NCI-H2196 (cell line): ENCODE measurements around the gene LIN9.

ENCODE experiments used
- DNase-seq: peaks from one replicate; lab custom pipeline; 2025; ENCODE audit not compliant: unreplicated experiment; lab: John Stamatoyannopoulos, UW

Gene LIN9

DNA sequence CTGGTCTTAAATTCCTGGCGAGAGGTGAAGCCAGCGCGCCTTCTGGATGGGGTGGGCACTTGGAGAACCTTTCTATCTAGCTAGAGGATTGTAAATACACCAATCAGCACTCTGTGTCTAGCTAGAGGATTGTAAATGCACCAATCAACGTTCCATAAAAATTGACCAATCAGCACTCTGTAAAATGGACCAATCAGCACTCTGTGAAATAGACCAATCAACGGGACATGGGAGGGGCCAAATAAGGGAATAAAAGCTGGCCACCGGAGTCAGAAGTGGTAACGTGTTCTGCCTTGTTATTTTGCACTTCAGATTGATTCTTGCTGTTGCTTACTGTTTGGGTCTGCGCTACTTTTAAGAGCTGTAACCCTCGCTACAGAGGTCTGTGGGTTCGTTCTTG lies 12.0 kb upstream of the LIN9 start:
- no peak for DNase-seq

DNA sequence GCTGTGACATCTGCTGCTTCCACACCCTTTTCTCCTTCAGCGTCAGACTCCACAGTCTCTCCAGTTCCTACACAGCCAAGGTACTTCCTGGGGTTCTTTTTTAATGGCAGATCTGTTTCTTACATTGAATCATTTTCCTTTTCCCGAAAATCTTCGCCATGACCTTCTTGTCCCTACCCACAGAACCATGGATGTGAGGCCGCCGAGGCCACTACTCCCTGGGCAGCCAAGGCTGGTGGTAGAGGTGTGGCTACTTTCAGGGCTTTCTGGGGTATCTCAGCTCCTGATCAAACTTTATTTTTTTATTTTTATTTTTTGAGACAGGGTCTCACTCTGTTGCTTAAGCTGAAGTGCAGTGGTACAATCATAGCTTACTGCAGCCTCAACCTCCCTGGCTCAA lies 9.5 kb upstream of the LIN9 start:
- no peak for DNase-seq

DNA sequence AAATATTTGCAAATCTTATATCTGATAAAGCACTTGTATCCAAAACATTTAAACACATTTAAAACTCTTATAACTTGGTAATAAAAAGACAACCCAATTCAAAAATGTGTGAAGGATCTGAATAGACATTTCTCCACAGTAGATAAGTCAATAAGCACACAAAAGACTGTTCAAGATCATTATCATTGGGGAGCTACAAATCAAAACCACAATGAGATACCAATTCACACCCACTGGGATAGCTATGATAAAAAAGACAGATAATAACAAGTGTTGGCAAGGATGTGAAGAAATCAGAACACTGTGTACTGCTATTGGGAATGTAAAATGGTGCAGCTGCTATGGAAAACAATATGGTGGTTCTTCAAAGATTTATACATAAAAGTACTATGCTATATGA lies 5.1 kb upstream of the LIN9 start:
- no peak for DNase-seq

DNA sequence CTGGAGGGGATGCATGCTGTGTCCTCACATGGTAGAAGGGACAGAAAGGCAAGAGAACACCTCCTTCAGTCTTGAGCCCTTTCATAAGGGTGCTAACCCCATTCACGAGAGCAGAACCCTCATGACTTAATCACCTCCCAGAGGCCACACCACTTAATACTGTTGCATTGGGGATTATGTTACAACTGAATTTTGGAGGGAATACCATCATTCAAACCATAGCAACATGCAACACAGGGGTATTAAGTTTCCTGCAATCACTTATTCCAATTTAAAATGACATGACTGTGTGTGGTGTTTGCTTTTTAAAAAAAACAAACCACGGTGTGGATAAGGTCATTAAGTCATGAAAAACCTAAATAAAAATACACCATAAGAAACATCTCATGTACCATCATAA lies 3.1 kb upstream of the LIN9 start:
- DNase-seq, result no peak

DNA sequence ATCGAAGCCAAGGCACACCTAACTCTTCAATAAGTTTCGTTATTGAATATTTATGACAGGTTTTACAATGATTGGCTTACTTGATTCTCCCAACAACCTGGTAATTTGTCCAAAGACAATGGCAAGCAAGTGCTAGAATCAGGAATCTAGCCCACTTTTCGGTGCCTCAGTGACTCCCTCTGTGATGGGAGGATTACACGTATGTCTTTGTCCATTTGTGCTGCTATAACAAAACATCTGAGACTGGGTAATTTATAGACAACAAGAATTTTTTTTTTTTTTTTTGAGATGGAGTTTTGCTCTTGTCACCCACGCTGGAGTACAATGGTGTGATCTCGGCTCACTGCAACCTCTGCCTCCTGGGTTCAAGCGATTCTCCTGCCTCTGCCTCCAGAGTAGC lies 2.4 kb upstream of the LIN9 start:
- DNase-seq, result no peak

DNA sequence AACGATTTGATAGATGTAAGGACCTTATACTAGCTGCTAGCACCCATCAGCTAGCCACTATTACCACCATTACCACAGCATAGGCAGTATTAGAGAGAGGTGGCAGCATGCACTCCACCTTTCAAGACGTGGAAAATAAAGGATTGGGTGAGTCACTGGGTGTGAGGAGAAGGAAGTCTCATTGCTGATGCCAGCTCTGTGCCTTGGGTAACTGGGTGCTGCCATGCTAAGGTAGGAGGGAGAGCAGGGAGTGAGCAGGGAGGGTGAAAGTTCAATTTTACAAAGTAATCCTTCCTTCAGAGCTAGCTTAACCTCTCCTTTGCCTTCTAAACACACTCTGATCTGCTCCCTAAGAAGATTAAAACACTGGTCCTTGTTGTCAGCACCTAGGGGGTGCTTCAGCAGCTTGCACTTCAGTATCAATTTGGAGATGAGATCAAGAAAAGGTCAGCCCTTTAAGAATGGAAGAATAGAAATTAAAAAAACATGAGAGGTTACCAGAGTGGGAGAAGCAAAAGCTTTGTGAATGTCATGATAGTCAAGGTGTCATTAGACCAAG lies 1.8 kb upstream of the LIN9 start:
- DNase-seq, result no peak

DNA sequence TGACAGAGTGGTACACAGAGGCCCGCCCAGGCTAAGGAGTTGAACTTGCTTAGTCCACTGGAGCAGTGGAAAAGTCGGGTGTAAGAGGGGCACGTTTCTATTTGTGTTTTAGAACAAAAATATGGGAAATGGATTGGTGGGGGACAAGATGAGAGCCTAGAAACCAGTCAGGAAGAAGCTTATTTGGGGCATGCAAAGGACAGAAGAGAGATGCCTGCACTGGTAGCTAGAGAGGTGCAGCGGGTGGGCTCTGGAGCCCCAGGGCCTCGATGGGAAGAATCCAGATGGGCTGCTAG lies 1.2 kb upstream of the LIN9 start:
- no peak for DNase-seq

DNA sequence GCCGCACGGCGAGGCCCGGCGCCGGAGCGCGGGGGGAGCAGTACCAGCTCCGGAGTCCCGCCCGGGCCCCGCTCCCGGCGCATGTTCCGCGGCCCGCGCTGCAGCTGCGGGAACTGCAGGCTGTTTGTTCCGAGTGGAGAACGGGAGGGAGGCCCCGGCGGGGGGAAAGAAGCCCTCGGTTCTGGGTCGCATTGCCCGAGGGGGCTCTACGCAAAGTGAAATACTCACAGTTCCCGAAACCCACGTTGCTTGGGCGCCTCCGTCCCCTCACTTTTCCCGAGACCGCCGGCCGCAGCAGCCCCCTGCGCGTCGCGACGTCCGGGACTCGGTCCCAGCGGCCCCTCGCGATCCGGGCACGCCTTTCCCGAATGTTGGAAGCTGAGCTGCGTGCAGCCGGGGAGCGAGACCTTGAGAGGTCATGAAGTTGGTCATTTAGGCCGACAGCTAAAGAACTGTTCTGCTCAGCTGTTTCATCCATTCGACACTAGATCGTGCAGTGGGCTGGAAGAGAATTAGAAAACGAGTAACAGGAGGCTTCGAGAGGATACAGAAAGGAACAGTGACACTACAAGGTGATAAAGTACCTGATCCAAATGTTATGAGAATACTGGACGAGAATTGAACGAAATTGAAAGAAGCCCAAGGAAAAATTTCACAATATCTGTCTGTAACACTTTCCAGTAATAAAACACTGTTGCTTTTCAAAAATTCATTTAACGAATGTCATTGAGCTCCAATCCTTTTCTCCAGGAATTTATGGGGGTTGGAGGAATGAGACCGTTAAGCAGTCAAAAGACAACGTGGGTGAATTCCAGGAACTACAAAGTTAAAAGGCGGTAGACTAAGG lies 657 bp upstream of the LIN9 start:
- peak; percentile 25 for DNase-seq

DNA sequence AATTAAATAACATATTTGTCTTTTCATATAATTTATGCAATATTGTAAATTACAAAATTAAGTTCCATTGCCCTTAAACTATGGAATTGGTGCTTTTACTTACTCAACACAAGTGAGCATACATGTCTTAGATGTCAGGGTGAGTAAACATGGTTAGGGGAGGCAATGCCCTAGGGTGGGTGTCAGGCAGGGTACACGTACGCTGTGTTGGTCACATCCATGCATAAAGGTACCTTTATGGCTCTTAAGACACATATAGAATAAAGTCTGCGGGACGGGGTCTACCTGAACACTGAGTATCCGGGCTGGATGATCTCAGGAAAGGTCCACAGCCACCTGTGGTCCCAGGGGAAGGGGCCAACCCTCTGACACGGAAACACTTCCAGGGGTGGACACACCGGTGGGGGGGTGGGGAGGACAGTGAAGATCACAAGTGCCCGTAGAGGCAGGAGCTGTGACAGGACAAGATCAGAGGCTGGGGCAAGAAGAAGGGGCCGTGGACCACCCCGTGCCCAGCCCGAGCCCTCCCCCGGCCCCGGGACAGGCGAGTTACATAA lies 720 bp downstream of the LIN9 start:
- DNase-seq, result no peak

DNA sequence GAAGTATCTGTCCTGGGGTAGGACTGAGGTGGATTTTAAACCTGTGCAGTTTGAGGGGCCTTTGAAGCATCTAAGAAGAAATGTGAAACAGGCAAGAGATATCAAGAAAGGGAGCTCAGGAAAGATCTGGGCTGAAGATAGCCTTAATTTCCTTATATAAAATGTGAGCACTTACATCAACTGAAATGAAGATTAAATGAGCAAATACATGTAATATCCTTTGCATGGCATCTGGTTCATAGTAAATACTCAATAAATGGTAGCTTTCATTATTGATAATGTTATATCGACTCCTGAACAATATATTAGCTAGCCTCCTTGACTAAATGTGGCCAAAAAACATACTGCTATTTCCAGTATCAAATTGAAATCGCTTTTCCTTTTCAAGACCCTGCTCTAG lies 2.5 kb downstream of the LIN9 start:
- DNase-seq, result no peak

DNA sequence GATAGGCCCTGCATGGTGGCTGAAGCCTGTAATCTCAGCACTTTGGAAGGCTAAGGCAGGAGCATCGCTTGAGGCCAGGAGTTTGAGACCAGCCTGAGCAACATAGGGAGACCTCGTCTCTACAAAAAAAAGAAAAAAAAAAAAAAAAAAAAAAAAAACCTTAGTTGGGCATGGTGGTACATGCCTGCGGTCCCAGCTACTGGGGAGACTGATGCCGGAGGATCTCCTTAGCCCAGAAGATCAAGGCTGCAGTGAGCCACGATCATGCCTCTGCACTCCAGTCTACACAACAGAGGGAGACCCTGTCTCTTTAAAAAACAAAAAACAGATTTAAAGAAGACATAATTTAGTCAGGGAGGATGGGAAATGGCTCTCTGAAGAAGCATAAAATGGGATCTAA lies 3.8 kb downstream of the LIN9 start:
- DNase-seq, result no peak

DNA sequence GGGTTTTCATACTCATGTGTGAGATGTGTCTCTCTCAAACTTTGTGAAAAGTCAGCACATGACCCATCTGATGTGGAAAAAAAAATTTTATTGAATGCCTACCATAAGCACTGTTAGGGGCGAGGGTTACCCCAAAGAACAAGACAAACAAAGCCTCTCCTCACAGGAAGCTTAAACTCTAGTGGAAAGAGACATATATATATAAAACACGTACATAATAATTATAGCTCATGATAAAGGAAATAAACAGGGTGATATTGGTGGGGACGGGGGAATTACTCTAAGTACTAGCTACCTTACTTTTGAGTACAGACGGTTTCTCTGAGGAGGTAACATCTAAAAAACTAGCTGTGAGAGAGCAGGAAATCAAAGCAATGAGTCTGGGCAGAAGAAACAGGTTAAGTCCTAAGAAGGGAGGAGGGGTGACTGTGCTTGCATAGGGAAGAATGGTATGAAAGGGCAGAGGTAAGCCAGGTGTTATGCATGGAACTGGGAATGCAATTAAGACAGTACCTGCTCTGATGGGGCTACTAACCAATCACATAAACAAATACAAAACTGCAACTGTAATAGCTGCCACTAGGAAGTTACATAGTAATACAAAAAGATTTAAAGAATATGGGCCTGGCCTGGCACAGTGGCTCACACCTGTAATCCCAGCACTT lies 4.5 kb downstream of the LIN9 start:
- no peak for DNase-seq

DNA sequence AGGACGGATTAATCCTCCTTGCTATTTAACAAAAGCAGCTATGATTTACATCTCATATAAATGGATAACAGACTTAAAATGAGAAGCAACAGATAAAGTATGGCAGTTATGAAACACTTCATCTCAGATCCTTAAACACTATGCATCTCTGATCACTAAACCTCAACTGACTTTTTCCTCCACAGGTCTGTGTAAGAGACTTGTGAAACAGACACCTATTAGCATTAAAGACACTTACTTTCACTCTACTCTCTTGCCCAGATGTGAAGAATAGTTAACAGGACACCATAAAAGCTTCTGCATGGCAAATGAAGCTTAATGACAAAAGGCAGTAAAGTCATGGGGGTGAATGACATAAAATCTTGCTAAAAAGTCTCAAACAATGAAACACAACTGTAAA lies 6.2 kb downstream of the LIN9 start:
- DNase-seq, result no peak

DNA sequence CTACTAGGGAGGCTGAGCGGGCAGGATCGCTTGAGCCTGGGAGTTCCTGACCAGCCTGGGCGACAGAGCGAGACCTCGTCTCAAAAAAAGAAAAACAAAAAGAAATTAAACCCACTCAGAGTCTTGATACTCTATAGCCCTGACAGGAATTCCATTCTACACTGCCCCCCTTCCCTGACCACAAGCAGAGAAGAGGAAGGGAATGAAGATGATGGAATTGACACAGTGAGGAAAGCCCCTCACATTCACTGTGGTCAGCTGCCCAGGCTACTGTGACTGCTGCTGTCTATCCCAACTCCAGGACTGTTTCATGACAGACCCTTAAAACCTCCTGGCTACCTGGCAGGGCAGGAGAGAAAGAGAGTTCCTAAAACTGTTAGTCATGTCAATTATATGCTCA lies 12.1 kb downstream of the LIN9 start:
- no peak for DNase-seq

DNA sequence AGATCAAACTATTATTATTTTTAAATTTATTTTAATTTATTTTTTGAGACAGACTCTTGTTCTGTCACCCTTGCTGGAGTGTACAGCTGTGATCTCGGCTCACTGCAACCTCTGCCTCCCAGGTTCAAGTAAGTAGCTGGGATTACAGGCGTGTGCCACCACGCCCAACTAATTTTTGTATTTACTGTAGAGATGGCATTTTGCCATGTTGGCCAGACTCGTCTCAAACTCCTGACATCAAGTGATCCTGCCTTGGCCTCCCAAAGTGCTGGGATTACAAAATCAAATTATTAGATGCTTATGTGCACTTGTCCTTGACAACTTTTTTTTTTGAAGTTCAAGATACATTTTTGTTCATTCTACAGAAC lies 15.4 kb downstream of the LIN9 start:
- DNase-seq, result no peak

DNA sequence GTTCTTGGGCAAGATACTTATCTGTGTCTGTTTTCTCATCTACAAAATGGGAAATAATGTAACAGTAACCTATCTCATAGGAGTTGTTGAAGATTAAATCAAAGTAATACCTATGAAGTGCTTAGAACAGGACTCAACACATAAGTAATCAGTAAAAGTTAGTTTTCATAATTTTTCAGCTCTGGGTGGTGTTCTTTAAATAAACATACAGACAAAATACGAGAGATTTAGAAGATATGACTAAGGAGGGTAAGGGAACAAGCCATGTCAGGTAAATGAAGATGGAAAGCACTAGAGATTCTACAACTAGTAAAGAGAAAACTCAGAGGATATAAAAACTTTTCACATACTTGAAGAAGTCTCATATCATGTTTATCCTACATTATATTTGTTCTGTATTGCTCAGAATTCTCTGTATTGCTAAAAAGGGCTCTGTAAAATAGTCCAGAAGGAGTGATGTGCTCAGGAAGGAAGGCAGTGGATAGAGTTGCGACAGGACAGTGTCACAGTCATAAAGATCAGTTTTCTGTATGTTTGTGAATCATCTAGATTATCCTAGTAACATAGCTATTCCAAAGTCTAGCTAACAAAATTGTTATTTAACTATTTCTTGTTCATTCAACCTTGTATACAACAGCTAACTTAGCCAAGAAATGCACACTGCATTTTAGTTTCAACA lies 16.0 kb downstream of the LIN9 start:
- DNase-seq, result no peak

DNA sequence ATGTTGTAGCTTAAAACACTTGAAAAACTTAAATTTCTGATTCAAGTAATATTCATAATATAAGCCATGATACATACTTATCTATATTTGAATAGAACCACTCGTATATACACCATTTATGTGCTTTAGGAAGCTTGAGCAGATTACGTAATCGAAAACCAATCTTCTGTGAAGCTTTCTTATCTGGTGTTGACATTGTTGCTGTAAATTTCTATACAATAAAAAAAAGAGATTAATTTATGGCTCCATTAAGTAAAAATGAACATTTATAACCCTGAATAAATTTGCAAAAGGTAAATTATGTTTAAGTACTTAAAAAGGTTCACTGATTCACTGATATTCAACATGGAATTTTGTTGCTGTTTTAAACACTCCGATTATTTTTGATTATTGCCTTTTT lies 21.4 kb downstream of the LIN9 start:
- no peak for DNase-seq

DNA sequence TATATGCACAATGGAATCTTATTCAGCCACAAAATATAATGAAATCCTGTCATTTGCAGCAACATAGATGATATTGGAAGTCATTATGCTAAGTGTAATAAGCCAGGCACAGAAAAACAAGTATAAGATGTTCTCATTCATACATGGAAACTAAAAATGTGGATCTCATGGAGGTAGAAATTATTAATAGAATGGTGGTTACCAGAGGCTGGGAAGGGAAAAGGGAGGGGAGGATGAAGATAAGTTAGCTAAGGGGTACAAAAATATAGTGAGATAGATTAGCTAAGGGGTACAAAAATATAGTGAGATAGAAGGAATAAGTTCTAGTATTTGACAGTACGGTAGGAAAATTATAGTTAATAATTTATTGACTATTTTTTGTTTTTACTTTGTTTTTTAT lies 27.9 kb downstream of the LIN9 start:
- no peak for DNase-seq

DNA sequence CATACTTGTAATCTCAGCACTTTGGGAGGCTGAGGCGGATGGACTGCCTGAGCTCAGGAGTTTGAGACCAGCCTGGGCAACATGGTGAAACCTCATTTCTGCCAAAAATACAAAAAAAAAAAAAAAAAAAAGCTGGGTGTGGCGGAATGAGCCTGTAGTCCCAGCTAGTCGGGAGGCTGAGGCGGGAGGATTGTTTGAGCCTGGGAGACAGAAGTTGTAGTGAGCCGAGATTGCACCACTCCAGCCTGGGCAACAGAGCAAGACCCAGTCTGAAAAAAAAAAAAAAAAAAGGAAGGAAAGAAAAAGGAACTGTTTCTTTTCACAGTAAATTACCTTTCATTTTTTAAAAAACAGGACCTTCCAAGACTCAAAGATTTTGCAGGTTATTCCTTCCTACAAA lies 29.5 kb downstream of the LIN9 start:
- DNase-seq, result no peak

DNA sequence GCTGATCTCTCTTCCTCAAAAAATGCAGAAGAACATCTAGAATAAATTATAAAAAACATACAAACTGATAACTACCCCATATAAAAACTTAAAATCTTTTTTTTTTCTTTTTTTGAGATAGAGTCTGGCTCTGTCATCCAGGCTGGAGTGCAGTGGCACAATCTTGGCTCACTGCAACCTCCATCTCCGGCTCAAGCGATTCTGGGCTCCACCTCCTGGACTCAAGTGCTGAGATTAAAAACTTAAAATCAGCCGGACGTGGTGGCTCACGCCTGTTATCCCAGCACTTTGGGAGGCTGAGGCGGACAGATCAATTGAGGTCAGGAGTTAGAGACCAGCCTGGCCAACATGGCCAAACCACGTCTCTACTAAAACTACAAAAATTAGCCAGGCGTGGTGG lies 31.1 kb downstream of the LIN9 start:
- no peak for DNase-seq

DNA sequence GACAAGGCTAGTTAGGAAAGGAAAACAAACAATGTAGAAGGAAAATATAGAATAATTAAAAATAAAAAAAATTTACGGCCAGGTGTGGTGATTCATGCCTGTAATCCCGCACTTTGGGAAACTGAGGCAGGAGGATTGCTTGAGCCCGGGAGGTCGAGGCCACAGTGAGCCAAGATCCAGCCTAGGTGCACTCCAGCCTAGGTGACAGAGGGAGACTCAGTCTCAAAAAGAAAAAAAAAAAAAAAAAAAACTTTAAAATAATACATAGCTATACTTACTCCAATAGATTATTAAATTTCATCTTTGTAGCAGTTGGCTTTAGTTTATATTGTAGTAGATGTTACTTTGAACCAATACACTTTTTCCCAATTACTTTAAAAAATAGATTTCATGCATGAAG lies 32.0 kb downstream of the LIN9 start:
- no peak for DNase-seq

DNA sequence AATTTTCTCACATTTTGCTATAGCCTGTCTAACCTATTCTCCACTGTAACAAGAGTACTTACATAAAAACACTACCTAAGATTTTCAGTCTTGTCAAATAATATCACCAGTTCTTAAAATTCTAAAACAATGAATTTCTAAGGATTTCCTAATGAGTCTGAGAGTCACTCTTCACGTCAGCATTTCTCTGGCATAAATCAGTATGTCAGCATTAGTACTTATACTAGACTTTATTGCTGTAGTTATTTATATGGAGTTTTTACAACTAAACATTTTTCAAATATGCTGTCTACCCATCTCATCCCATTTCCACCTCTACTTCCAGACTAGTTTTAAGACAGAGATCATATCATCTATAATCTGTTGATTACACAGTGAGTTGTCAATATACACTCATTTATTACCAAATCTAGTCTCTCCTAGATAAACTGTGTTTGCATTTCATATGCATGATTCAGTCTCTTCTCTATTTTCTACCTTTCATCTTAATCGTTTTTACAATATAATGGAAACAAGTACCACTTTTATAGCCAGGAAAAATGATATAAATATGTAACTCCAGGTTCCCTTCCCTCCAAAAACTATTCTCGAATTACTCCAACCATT lies 32.8 kb downstream of the LIN9 start:
- no peak for DNase-seq
